22Rv1 (cell line): ENCODE results near the gene SIL1.

ENCODE experiments used
- H3K27ac ChIP-seq: fragments of 450-650 bp; 2 replicates; pipeline ENCODE4 v1.5.1; 2017
- CTCF ChIP-seq: fragments of 450-650 bp; IDR thresholded peaks from 2 replicates; pipeline ENCODE4 v1.5.1; 2017; ENCODE audit warnings: mild to moderate bottlenecking
- ZFX ChIP-seq: fragments of 450-650 bp; IDR thresholded peaks from 2 replicates; pipeline ENCODE4 v1.6.1; 2017; ENCODE audit warnings: antibody characterized with exemption, borderline replicate concordance

Gene SIL1

GRCh38 chr5:138969323-138970002 lies 228.7 kb downstream of the SIL1 start:
- TF ChIP-seq CTCF (no peak), ZFX (no peak)
- no peak overlapping the region for H3K27ac ChIP-seq

- TF ChIP-seq ZFX (no peak), CTCF (no peak)
- H3K27ac ChIP-seq: no peak overlapping the region
Measured at GRCh38 chr5:138968601-138969000, 229.6 kb downstream of the SIL1 start.

- no peak overlapping the region for H3K27ac ChIP-seq
- TF ChIP-seq CTCF (no peak), ZFX (no peak)
Measured at GRCh38 chr5:138967791-138968448, 230.2 kb downstream of the SIL1 start.

GRCh38 chr5:138966236-138966985 lies 231.8 kb downstream of the SIL1 start:
- H3K27ac ChIP-seq: no peak overlapping the region
- TF ChIP-seq ZFX (no peak), CTCF (no peak)

- no peak for TF ChIP-seq ZFX
- TF ChIP-seq CTCF: no peak
- no peak overlapping the region for H3K27ac ChIP-seq
Measured at GRCh38 chr5:138965626-138966025, 232.5 kb downstream of the SIL1 start.

- TF ChIP-seq ZFX (no peak), CTCF (no peak)
- H3K27ac ChIP-seq: no peak overlapping the region
Measured at GRCh38 chr5:138964647-138965201, 233.4 kb downstream of the SIL1 start.
